Testis (tissue), 2 donors: ENCODE measurements around the gene GSC.

ENCODE experiments used
- POLR2A ChIP-seq: fragments of 450-650 bp; IDR thresholded peaks from one replicate; pipeline ENCODE4 v1.6.1; 2017; ENCODE audit warnings: antibody characterized with exemption, mild to moderate bottlenecking, moderate library complexity
- TF ChIP-seq, protein P1 (sequence below), 3 experiments: fragments of 450-650 bp in 2 of 3; fragments of 200-600 bp in 1 of 3; sonication (generic) in 1 of 3; IDR thresholded peaks; one replicate each; pipeline ENCODE4 v1.5.1; 2016 to 2019; ENCODE audit warnings: antibody characterized with exemption in 3 of 3, mild to moderate bottlenecking in 2 of 3, moderate library complexity in 1 of 3

DNA sequence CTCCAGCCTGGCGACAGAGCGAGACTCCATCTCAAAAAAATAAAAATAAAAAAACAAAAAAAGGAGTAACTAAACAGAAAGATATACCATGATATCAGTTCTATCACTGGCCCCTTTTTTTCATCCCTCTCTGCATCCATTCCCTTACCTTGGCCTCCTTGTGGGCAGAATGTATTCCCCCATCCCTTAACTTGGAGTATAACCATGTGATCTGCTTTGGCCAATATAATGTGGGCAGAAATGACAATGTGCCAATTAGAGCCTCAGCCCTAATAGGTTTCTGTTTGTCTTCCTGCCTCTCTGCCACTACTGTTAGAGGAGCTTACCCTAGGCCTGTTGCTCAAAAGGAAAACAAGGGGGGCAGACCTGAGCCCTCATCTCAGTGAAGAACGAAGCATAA lies 23.8 kb downstream of the GSC start:
- TF ChIP-seq, protein P1, sequence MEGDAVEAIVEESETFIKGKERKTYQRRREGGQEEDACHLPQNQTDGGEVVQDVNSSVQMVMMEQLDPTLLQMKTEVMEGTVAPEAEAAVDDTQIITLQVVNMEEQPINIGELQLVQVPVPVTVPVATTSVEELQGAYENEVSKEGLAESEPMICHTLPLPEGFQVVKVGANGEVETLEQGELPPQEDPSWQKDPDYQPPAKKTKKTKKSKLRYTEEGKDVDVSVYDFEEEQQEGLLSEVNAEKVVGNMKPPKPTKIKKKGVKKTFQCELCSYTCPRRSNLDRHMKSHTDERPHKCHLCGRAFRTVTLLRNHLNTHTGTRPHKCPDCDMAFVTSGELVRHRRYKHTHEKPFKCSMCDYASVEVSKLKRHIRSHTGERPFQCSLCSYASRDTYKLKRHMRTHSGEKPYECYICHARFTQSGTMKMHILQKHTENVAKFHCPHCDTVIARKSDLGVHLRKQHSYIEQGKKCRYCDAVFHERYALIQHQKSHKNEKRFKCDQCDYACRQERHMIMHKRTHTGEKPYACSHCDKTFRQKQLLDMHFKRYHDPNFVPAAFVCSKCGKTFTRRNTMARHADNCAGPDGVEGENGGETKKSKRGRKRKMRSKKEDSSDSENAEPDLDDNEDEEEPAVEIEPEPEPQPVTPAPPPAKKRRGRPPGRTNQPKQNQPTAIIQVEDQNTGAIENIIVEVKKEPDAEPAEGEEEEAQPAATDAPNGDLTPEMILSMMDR (IDR thresholded peaks at IDR 0.05), result no peak
- no peak for TF ChIP-seq POLR2A
